Panc1 (cell line): Measurements from ENCODE around the gene LHFPL4.

Experiments used
- POLR2AphosphoS5 ChIP-seq: IDR thresholded peaks from 2 replicates; pipeline ENCODE4 v1.6.1; 2012; ENCODE audit warnings: mild to moderate bottlenecking, low read depth, low read length, moderate library complexity
- REST ChIP-seq, 2 experiments: IDR thresholded peaks; 2 replicates each; pipeline ENCODE4 v1.6.1; 2011 to 2012; ENCODE audit warnings: low read depth in 2 of 2, control low read depth in 1 of 2, low read length in 1 of 2, mild to moderate bottlenecking in 1 of 2, moderate library complexity in 1 of 2; ENCODE audit not compliant: insufficient read depth in 1 of 2
- SIN3A ChIP-seq: IDR thresholded peaks from 2 replicates; pipeline ENCODE4 v1.6.1; 2012; ENCODE audit warnings: low read depth, mild to moderate bottlenecking, low read length, moderate library complexity, borderline replicate concordance; ENCODE audit not compliant: insufficient read depth
- TCF7L2 ChIP-seq: IDR thresholded peaks from 2 replicates; pipeline ENCODE4 v1.6.1; 2011; ENCODE audit warnings: mild to moderate bottlenecking, low read depth, low read length, inconsistent platforms
- TF ChIP-seq, protein P1 (sequence below): fragments of 450-650 bp; IDR thresholded peaks from 2 replicates; pipeline ENCODE4 v1.5.1; 2017; ENCODE audit warnings: mild to moderate bottlenecking

DNA sequence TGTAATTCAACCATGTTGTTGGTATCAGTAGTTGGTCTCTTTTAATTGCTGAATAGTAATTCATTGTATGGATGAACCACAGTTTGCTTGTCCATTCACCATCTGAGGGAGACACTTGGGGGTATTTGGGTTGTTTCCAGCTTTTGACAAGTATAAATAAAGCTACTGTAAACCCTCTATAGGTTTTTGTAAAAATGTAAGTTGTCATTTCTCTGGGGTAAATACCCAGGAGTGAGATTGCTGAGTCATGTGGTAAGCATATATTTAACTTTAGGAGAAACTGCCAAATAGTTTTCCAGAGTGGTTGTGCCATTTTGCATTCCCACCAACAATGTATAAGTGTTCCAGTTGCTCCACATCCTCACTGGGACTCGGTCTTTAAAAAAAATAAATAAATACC, 15.4 kb upstream of the LHFPL4 start:
- TF ChIP-seq, protein P1, sequence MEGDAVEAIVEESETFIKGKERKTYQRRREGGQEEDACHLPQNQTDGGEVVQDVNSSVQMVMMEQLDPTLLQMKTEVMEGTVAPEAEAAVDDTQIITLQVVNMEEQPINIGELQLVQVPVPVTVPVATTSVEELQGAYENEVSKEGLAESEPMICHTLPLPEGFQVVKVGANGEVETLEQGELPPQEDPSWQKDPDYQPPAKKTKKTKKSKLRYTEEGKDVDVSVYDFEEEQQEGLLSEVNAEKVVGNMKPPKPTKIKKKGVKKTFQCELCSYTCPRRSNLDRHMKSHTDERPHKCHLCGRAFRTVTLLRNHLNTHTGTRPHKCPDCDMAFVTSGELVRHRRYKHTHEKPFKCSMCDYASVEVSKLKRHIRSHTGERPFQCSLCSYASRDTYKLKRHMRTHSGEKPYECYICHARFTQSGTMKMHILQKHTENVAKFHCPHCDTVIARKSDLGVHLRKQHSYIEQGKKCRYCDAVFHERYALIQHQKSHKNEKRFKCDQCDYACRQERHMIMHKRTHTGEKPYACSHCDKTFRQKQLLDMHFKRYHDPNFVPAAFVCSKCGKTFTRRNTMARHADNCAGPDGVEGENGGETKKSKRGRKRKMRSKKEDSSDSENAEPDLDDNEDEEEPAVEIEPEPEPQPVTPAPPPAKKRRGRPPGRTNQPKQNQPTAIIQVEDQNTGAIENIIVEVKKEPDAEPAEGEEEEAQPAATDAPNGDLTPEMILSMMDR: no peak
- TF ChIP-seq POLR2AphosphoS5 (no peak), REST (IDR thresholded peaks at IDR 0.05; ENCODE audit: insufficient read depth in 1 of 2, low read depth in 2 of 2, low read length in 1 of 2) (no peak), SIN3A (no peak), TCF7L2 (no peak)
